Esophagus squamous epithelium (tissue), 4 donors: ENCODE measurements around the gene FUT2.

Source experiments
- POLR2A ChIP-seq, 4 donors: fragments of 450-650 bp; IDR thresholded peaks; one replicate each; pipeline ENCODE4 v1.6.1; 2017; ENCODE audit warnings: antibody characterized with exemption in 4 of 4, mild to moderate bottlenecking in 4 of 4, moderate library complexity in 3 of 4
- TF ChIP-seq, protein P1 (sequence below), 6 experiments: fragments of 450-650 bp in 4 of 6; fragments of 200-600 bp in 2 of 6; sonication (generic) in 2 of 6; IDR thresholded peaks; one replicate each; pipeline ENCODE4 v1.5.1; 2016 to 2019; ENCODE audit warnings: antibody characterized with exemption in 6 of 6, mild to moderate bottlenecking in 4 of 6, moderate library complexity in 4 of 6

- TF ChIP-seq, protein P1, sequence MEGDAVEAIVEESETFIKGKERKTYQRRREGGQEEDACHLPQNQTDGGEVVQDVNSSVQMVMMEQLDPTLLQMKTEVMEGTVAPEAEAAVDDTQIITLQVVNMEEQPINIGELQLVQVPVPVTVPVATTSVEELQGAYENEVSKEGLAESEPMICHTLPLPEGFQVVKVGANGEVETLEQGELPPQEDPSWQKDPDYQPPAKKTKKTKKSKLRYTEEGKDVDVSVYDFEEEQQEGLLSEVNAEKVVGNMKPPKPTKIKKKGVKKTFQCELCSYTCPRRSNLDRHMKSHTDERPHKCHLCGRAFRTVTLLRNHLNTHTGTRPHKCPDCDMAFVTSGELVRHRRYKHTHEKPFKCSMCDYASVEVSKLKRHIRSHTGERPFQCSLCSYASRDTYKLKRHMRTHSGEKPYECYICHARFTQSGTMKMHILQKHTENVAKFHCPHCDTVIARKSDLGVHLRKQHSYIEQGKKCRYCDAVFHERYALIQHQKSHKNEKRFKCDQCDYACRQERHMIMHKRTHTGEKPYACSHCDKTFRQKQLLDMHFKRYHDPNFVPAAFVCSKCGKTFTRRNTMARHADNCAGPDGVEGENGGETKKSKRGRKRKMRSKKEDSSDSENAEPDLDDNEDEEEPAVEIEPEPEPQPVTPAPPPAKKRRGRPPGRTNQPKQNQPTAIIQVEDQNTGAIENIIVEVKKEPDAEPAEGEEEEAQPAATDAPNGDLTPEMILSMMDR (IDR thresholded peaks at IDR 0.05), result no peak
- TF ChIP-seq POLR2A (IDR thresholded peaks at IDR 0.05), result no peak
These were observed 55.2 kb downstream of the FUT2 start for GRCh38 chr19:48750771-48751504.
